Fibroblast of the aortic adventitia (primary cell): ENCODE data around the gene NFYC. TPM values are rescaled to one million over a fixed set of nuclear protein-coding genes. Genes with fewer than 3 reads are reported as not detected.

ENCODE experiments used
- DNase-seq: peaks from one replicate; pipeline ENCODE4 v3.0.0-alpha.2; 2010; ENCODE audit warnings: low read depth
- H3K4me3 ChIP-seq: 2 replicates; pipeline ENCODE4 v1.5.1; 2011; ENCODE audit warnings: low read depth, mild to moderate bottlenecking, control low read depth, low read length, moderate library complexity
- total RNA-seq: library from RNA; depleted of rRNA; stranded (reverse); fragments of >200 nt; gene quantifications from 2 replicates; pipeline ENCODE4 v1.2.3, GENCODE V29; 2012; ENCODE audit warnings: low replicate concordance
- TF ChIP-seq, protein P1 (sequence below): IDR thresholded peaks from 2 replicates; pipeline ENCODE4 v1.5.1; 2011; ENCODE audit warnings: mild to moderate bottlenecking, low read length, control low read depth, inconsistent platforms; ENCODE audit not compliant: insufficient read depth

Gene NFYC
- total RNA-seq, 1 donor = 23.1 TPM

DNA sequence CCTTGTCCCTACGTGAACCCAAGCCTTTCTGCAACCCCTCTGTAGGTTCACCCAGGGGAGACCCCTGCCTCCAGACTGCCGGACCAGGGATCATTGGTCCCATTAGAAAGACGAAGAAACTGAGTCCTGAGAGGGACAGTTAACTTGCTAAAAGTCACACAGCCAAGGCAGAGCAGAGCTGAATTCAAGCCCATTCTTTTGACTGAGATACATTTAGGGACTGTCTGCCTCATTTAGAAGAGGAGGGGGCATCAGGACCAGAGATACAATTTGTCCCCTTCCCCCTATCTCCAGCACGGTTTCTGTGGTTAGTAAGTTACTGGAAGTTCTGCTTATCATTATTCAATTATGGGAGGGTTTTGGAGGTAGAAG, 111.2 kb downstream of the NFYC start:
- no peak for DNase-seq
- H3K4me3 ChIP-seq = no peak overlapping the region
- TF ChIP-seq, protein P1, sequence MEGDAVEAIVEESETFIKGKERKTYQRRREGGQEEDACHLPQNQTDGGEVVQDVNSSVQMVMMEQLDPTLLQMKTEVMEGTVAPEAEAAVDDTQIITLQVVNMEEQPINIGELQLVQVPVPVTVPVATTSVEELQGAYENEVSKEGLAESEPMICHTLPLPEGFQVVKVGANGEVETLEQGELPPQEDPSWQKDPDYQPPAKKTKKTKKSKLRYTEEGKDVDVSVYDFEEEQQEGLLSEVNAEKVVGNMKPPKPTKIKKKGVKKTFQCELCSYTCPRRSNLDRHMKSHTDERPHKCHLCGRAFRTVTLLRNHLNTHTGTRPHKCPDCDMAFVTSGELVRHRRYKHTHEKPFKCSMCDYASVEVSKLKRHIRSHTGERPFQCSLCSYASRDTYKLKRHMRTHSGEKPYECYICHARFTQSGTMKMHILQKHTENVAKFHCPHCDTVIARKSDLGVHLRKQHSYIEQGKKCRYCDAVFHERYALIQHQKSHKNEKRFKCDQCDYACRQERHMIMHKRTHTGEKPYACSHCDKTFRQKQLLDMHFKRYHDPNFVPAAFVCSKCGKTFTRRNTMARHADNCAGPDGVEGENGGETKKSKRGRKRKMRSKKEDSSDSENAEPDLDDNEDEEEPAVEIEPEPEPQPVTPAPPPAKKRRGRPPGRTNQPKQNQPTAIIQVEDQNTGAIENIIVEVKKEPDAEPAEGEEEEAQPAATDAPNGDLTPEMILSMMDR = no peak

DNA sequence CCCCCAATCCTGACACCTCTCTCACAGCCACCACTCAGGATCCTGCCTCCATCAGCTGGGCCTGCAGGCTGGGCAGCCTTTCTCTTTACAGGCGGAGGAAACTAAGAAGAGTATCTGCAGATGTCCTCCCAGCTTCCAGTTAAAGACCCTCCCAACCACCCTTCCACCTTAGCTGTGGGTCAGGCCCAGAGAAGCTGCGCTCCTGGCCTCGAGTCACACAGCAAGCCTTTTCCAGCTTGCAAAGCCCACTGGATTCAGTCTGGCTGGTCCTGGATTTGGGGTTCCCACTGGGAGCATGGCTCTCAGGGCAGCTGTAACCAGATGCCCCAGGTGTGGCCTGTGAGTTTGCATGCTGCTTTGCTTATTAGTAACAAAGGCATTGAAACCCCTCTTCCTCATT, 111.9 kb downstream of the NFYC start:
- TF ChIP-seq, protein P1 = no peak
- no peak overlapping the region for H3K4me3 ChIP-seq
- DNase-seq = no peak

DNA sequence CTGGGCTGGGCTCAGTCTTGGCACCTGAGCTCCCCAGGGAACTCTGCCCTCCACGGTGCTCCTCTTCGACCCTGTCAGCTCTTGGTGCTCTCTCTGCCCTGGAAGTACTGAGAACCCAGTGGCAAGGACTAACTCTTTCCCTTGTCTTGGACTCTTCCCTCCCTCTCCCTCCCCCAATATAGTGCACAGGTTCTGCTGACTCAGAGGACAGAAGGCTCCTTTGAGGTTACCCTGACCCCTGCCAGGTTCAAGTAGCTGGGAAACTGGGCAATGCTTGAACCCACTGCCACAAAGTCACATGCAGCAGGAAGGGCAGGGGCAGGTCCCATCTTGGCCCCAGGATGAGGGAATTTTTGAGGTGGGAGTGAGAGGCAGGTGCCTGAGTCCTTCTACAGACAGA, 112.4 kb downstream of the NFYC start:
- no peak for DNase-seq
- TF ChIP-seq, protein P1 = no peak
- no peak overlapping the region for H3K4me3 ChIP-seq

DNA sequence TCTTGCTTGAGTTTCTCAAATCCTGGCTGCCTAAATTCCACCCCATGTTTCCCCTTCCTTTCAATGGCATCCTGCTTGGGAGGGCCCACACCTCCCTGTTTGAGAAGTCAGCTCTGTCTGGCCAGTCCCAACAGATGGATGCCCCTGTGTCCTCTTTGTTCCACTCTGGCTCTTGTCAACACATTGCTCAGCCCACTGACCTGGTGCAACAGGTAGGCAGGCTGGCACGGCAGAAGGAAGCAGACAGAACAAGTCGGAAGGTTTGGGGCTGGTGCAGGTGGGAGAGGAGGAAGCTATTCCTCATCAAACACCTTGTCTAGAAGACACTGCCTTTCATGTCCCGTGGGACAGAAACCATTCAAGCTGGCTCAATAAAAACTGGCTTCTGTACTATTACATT, 114.7 kb downstream of the NFYC start:
- DNase-seq = no peak
- no peak overlapping the region for H3K4me3 ChIP-seq
- TF ChIP-seq, protein P1 = no peak

DNA sequence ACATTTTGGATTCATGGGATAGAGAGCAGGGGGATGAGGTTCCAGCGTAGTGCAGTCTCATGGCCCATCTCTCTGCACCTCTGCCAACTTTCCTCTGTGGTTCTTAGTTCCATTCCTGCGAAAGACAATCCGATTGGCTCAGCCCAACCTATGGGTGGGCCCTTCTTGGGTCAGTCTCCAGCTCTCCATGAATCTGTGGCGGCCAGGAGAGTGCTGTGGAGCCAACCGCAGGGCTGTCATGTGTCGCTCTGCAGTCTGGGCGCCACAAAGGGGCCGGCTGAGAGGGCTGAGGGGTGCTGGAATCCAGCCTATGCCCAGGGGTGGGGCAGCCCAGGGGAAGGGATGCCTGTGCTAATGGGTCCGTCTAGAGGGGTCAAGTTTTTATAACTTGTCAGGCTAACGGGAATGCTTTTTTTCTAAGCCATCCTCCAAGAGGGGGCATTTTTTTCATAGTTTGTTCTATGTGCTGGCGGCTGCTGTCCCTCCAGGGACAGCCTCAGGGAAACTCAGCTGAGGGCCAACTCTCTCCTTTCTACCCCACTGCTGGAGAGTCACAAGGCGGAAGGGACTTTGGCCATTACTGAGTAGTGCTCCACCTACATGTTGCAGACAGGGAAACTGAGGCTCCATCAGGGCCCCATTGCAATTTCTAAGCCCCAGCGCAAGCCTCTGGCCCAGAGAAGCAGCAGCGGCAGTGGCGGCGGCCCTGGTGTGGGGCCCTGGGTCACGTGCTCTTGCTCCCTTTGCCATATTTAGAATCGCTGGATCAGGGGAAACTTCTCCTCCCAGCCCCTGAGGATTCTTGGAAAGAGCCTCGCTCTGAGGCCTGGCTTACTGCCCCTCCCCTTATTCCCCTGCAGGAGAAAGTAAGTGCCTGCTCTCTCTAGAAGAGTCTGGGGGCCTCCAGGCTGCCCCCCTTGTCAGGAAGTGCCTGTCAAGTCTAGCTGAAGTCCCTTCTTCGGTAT, 115.5 kb downstream of the NFYC start:
- peak; percentile 44 for DNase-seq
- no peak overlapping the region for H3K4me3 ChIP-seq
- TF ChIP-seq, protein P1 = no peak

DNA sequence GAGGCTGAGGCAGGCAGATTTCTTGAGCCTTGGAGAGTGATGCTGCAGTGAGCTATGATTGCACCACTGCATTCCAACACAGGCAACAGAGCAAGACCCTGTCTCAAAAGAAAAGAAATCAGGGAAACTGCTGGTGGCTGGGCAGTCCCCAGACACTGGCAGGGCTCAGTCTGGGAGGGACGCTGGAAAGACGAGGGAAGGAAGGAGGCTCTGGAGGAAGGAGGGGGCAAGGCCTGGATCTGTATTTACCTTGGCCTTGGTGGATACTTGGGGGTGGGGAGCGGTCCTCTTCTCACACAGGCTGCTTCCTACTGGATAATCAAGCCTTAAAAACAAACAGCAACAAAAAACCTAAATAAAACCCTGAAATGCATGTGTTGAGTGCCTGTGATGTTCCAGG, 116.5 kb downstream of the NFYC start:
- TF ChIP-seq, protein P1 = no peak
- DNase-seq = no peak
- no peak overlapping the region for H3K4me3 ChIP-seq

DNA sequence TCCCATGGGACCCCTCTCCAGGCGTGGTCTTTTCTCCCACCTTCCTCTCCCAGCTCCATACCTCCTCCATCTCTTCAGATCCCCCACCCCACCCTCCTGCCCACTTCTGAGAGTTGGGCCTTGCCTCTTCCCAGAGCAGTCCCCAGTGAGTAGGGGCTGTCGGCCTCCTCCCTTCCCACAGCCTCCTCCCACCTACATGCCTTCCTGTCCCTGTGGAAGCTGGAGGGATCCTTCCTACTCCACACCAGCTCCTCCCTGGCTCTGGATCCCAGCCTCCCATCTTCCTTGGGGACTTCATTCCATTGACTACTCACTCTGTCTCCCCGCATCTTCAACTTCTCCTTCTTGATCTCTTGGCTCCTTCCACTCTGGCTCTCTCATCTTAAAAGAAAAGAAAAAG, 116.9 kb downstream of the NFYC start:
- TF ChIP-seq, protein P1 = no peak
- H3K4me3 ChIP-seq = no peak overlapping the region
- DNase-seq = no peak
